BLaER1 treated with 17β-estradiol and CSF1 and Interleukin-3, amounts not matched to agents 10 nM and 100 nM (cell line): ENCODE data around the gene KIAA0825.

ENCODE experiments used
- H3K27ac ChIP-seq, 11 experiments: shearing (Covaris generic); formaldehyde crosslinking; 2 replicates each; pipeline ENCODE4 v1.8.1; 2022
- H3K27me3 ChIP-seq, 11 experiments: shearing (Covaris generic); formaldehyde crosslinking; 2 replicates each; pipeline ENCODE4 v1.8.1; 2022
- H3K36me3 ChIP-seq, 11 experiments: shearing (Covaris generic); formaldehyde crosslinking; 2 replicates each; pipeline ENCODE4 v1.8.1; 2022
- H3K4me1 ChIP-seq, 10 experiments: shearing (Covaris generic); formaldehyde crosslinking; 2 replicates each; pipeline ENCODE4 v1.8.1; 2022
- H3K4me2 ChIP-seq, 11 experiments: shearing (Covaris generic); formaldehyde crosslinking; 2 replicates each; pipeline ENCODE4 v1.8.1; 2022
- H3K4me3 ChIP-seq, 10 experiments: shearing (Covaris generic); formaldehyde crosslinking; 2 replicates each; pipeline ENCODE4 v1.8.1; 2022
- H3K9ac ChIP-seq, 11 experiments: shearing (Covaris generic); formaldehyde crosslinking; 2 replicates each; pipeline ENCODE4 v1.8.1; 2022
- H3K9me3 ChIP-seq, 11 experiments: shearing (Covaris generic); formaldehyde crosslinking; replicated peaks in 1 of 11; 2 replicates each; pipeline ENCODE4 v1.8.1; 2022
- H4K20me1 ChIP-seq, 11 experiments: shearing (Covaris generic); formaldehyde crosslinking; 2 replicates each; pipeline ENCODE4 v1.8.1; 2022
- Cebpa-rat ChIP-seq, 11 experiments: shearing (Covaris generic); IDR thresholded peaks; 2 replicates each; pipeline ENCODE4 v1.8.1; 2022

The KIAA0825 gene

DNA sequence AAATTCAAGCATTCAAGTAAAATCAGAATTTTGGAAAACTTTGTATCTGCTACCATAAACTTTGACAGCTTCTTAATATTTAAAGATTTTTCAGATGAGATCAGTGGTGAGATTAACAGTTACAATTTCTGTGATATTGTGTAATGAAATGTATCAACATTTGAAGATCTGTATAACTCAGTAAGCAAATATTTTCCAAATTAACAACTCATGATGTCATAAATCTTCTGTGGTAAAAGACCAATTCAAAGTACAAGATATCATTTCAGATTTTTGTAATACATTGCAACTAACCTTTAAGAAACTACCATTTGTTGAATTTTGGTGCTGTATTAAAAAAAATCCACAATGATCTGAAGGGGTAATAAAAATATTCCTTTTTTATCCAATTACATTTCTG is 352.2 kb downstream of the KIAA0825 start:
- no peak overlapping the region for H3K9ac ChIP-seq
- H3K36me3 ChIP-seq, result no peaks in the 10 kb centered on the region
- TF ChIP-seq Cebpa-rat (IDR thresholded peaks at IDR 0.05), result no peak
- no peaks in the 10 kb centered on the region for H4K20me1 ChIP-seq
- H3K9me3 ChIP-seq, result peaks cover 0 to 8% (median 0%) of the 10 kb centered on the region in 11 experiments; a peak in 3 of 22 replicates
- no peaks in the 10 kb centered on the region for H3K27me3 ChIP-seq
- H3K27ac ChIP-seq, result no peak overlapping the region
- H3K4me1 ChIP-seq, result peaks cover 0 to 9% (median 0%) of the 10 kb centered on the region in 10 experiments; a peak in 2 of 20 replicates
- no peak overlapping the region for H3K4me3 ChIP-seq
- no peak overlapping the region for H3K4me2 ChIP-seq

DNA sequence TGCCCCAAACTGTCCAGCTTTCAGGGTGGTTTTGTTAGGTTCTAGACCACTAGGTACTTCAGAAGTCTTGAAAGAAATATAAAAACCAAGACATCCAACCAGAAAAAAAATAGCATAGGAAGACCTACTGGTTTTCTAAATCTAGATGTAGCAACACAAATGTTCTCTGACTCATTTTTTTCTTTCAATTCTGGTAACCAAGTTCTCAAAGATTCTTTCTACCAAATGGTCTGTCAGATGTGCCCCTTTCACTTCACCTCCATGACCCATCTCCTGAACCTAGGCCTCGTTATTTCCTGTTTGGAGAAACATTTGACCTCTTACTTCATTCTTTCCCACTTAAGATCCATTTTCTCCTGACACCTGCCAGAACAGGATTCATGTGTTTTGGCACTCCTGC is 355.3 kb downstream of the KIAA0825 start:
- no peak overlapping the region for H3K4me3 ChIP-seq
- no peaks in the 10 kb centered on the region for H4K20me1 ChIP-seq

GRCh38 chr5:94260096-94260495 is 358.3 kb downstream of the KIAA0825 start:
- Histone ChIP-seq H3K27me3 (no peaks in the 10 kb centered on the region), H3K4me1 (no peaks in the 10 kb centered on the region), H3K36me3 (no peaks in the 10 kb centered on the region), H3K4me3 (no peak overlapping the region), H4K20me1 (no peaks in the 10 kb centered on the region), H3K27ac (no peak overlapping the region), H3K9me3 (no peaks in the 10 kb centered on the region), H3K9ac (no peak overlapping the region), H3K4me2 (no peak overlapping the region)
- no peak for TF ChIP-seq Cebpa-rat (IDR thresholded peaks at IDR 0.05)

More for the DNA sequence above, 355.3 kb downstream of the KIAA0825 start:
- no peak overlapping the region for H3K9ac ChIP-seq
- peaks cover 0 to 2% (median 0%) of the 10 kb centered on the region in 10 experiments; a peak in 2 of 20 replicates for H3K4me1 ChIP-seq
- no peak for TF ChIP-seq Cebpa-rat (IDR thresholded peaks at IDR 0.05)
- H3K27ac ChIP-seq, result no peak overlapping the region
- no peak overlapping the region for H3K4me2 ChIP-seq
- no peaks in the 10 kb centered on the region for H3K9me3 ChIP-seq
- no peaks in the 10 kb centered on the region for H3K27me3 ChIP-seq
- no peaks in the 10 kb centered on the region for H3K36me3 ChIP-seq

- no peaks in the 10 kb centered on the region for H3K4me1 ChIP-seq
- H3K4me2 ChIP-seq, result no peak overlapping the region
- no peak overlapping the region for H3K9ac ChIP-seq
- H4K20me1 ChIP-seq, result no peaks in the 10 kb centered on the region
- no peaks in the 10 kb centered on the region for H3K36me3 ChIP-seq
- H3K4me3 ChIP-seq, result no peak overlapping the region
- H3K27ac ChIP-seq, result no peak overlapping the region
- no peak for TF ChIP-seq Cebpa-rat (IDR thresholded peaks at IDR 0.05)
- H3K9me3 ChIP-seq, result no peaks in the 10 kb centered on the region
- no peaks in the 10 kb centered on the region for H3K27me3 ChIP-seq
Measured at GRCh38 chr5:94254214-94254613, 364.2 kb downstream of the KIAA0825 start.

DNA sequence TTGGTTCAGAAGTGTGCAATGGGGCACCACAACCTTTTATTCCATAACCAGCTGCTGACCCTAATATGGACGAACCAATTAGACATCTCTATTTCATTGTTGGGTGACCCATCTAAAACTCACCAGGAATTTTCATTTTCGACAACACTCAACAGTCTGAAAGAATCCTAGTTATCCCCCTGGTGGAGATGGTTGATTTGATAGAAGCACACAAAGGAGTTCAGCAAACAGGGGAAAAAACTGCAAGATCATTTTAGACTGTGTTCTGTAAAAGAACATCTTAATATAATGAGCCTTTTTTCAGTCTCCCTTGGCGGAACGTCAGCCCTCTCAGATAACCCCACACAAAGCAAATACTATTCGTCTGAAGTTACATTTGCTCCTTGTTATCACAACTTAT is 367.4 kb downstream of the KIAA0825 start:
- Histone ChIP-seq H4K20me1 (no peaks in the 10 kb centered on the region), H3K36me3 (no peaks in the 10 kb centered on the region), H3K27me3 (no peaks in the 10 kb centered on the region), H3K27ac (no peak overlapping the region), H3K9ac (no peak overlapping the region), H3K9me3 (no peaks in the 10 kb centered on the region), H3K4me2 (no peak overlapping the region), H3K4me1 (peaks cover 0 to 16% (median 2%) of the 10 kb centered on the region in 10 experiments; a peak in 9 of 20 replicates), H3K4me3 (no peak overlapping the region)
- TF ChIP-seq Cebpa-rat (IDR thresholded peaks at IDR 0.05), result no peak

GRCh38 chr5:94249430-94249829 is 369.0 kb downstream of the KIAA0825 start:
- Histone ChIP-seq H3K9ac (no peak overlapping the region), H3K4me1 (peaks cover 0 to 27% (median 8%) of the 10 kb centered on the region in 10 experiments; a peak in 9 of 20 replicates), H3K27ac (no peak overlapping the region), H3K4me3 (no peak overlapping the region), H3K9me3 (no peaks in the 10 kb centered on the region), H3K27me3 (no peaks in the 10 kb centered on the region), H3K4me2 (no peak overlapping the region), H3K36me3 (no peaks in the 10 kb centered on the region), H4K20me1 (no peaks in the 10 kb centered on the region)
- no peak for TF ChIP-seq Cebpa-rat (IDR thresholded peaks at IDR 0.05)

DNA sequence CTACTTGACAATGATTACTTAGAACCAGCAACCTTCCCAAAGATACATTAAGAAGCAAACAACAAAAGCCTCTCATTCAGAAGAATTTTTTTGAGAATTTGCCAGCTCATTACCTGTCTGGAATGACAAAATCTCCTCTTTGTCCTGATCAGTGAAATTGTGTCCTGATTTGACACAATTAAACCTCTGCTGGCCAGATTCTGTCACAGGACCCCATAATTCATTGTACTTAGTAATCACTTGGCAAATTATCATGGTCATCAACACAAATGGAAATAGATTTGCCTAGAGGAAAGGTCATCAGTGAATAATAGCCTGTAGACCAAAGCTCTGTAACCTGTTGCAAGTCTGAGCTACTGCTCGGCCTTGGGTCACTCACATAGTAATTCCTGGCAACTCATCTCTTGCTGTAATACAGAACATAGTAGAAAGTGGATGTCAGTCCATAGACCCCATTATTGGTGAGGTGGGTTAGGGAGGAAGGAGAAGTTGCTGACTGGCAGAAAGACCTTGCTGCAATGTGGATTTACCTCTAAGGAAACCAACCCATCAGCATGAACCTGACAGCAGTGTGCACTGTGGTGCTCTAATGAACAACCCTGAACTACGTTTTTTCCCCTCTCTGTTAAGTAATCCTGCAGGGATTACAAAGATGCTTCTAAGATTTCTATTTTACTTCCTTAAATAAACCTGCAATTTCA is 370.1 kb downstream of the KIAA0825 start:
- TF ChIP-seq Cebpa-rat (IDR thresholded peaks at IDR 0.05), result no peak
- H3K27me3 ChIP-seq, result no peaks in the 10 kb centered on the region
- no peaks in the 10 kb centered on the region for H4K20me1 ChIP-seq
- H3K27ac ChIP-seq, result no peak overlapping the region
- no peak overlapping the region for H3K9ac ChIP-seq
- H3K4me3 ChIP-seq, result no peak overlapping the region
- H3K9me3 ChIP-seq, result no peaks in the 10 kb centered on the region
- H3K4me1 ChIP-seq, result peaks cover 0 to 27% (median 8%) of the 10 kb centered on the region in 10 experiments; a peak in 9 of 20 replicates
- no peaks in the 10 kb centered on the region for H3K36me3 ChIP-seq
- no peak overlapping the region for H3K4me2 ChIP-seq

DNA sequence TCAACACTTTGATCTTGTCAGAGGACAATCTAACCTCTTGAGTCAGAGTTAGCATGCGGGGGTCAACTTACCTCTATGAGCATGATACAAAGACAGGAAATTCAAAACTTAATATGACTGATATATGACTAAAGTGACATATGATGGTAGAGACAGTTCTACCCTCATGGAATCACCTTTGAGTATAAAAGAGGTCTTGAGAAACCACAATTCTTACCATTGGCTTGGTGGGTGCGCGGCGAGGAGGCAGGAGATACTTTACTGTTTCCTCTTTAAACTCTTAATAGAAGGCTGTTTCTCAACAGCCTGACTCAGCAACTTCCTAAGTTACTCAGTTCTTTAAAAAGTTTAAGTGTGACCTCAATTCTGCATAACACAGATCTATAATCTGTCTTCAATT is 372.8 kb downstream of the KIAA0825 start:
- Histone ChIP-seq H3K27ac (peak overlapping the region in 2 of 11 experiments; percentile 29 to 54; a peak in 6 of 22 replicates), H3K9ac (no peak overlapping the region), H3K9me3 (no peaks in the 10 kb centered on the region), H3K4me1 (peaks cover 0 to 27% (median 8%) of the 10 kb centered on the region in 10 experiments; a peak in 9 of 20 replicates), H3K27me3 (no peaks in the 10 kb centered on the region), H3K4me3 (no peak overlapping the region), H4K20me1 (no peaks in the 10 kb centered on the region), H3K4me2 (peak overlapping the region in 6 of 11 experiments; percentile 20 to 62 (median 54); a peak in 11 of 22 replicates), H3K36me3 (no peaks in the 10 kb centered on the region)
- no peak for TF ChIP-seq Cebpa-rat (IDR thresholded peaks at IDR 0.05)

GRCh38 chr5:94244921-94245320 is 373.5 kb downstream of the KIAA0825 start:
- Histone ChIP-seq H3K4me3 (no peak overlapping the region), H4K20me1 (no peaks in the 10 kb centered on the region), H3K4me2 (peak overlapping the region in 4 of 11 experiments; percentile 44 to 62 (median 54); a peak in 7 of 22 replicates), H3K4me1 (peaks cover 0 to 27% (median 8%) of the 10 kb centered on the region in 10 experiments; a peak in 9 of 20 replicates), H3K27ac (peak overlapping the region in 2 of 11 experiments; percentile 29 to 54; a peak in 4 of 22 replicates), H3K36me3 (no peaks in the 10 kb centered on the region), H3K9ac (no peak overlapping the region), H3K27me3 (no peaks in the 10 kb centered on the region), H3K9me3 (no peaks in the 10 kb centered on the region)
- TF ChIP-seq Cebpa-rat (IDR thresholded peaks at IDR 0.05), result no peak

GRCh38 chr5:94243612-94244011 is 374.8 kb downstream of the KIAA0825 start:
- Histone ChIP-seq H3K9me3 (no peaks in the 10 kb centered on the region), H3K4me1 (peaks cover 0 to 27% (median 8%) of the 10 kb centered on the region in 10 experiments; a peak in 9 of 20 replicates), H3K4me2 (no peak overlapping the region), H3K36me3 (no peaks in the 10 kb centered on the region), H3K27me3 (no peaks in the 10 kb centered on the region), H4K20me1 (no peaks in the 10 kb centered on the region), H3K27ac (no peak overlapping the region), H3K9ac (no peak overlapping the region), H3K4me3 (no peak overlapping the region)
- TF ChIP-seq Cebpa-rat (IDR thresholded peaks at IDR 0.05), result no peak
